HepG2 (cell line): ENCODE results near the gene CTPS2. TPM values are rescaled to one million over a fixed set of nuclear protein-coding genes. Genes with fewer than 3 reads are reported as not detected.

Experiments
- ATAC-seq: fragments of 200-7000 bp; cut with Tn5 transposase; 3 replicates; pipeline ENCODE4 v1.9.1; 2020; ENCODE audit warnings: mild to moderate bottlenecking, moderate library complexity
- BruUV-seq: library from RNA; stranded (reverse); fragments of 400-500 nt; replicated peaks from 2 replicates; lab custom pipeline; 2021; lab: Mats Ljungman, UMichigan
- CTCF ChIA-PET: fragments of 300-600 bp; formaldehyde crosslinking; extraction: SDS; loops from one replicate; lab custom pipeline; 2021; ENCODE audit warnings: low total read pairs, inconsistent platforms, low intra/inter-chr PET ratio; lab: Yijun Ruan, JAX
- POLR2A ChIA-PET: fragments of 350-600 bp; sonication (Branson Sonifier 250); formaldehyde crosslinking; loops from one replicate; lab custom pipeline; 2020; ENCODE audit warnings: antibody characterized with exemption, inconsistent platforms; lab: Yijun Ruan, JAX
- DNase-seq: peaks from one replicate; pipeline ENCODE4 v3.0.0-alpha.2; 2015; ENCODE audit warnings: low spot score
- FAIRE-seq: peaks from 3 replicates; lab custom pipeline; 2011; peaks lifted over from hg19 to GRCh38; lab: Jason Lieb, UNC
- H2AFZ ChIP-seq: one replicate; pipeline ENCODE4 v1.6.1; 2011; ENCODE audit warnings: low read length, inconsistent platforms
- H3K27ac ChIP-seq: fragments of 300-600 bp; 3 replicates; pipeline ENCODE4 v1.8.0; 2011; ENCODE audit warnings: mixed run types, mild to moderate bottlenecking, mixed read lengths, low read length, inconsistent platforms; ENCODE audit not compliant: insufficient read depth; ENCODE audit errors: extremely low read length
- H3K27me3 ChIP-seq, 2 experiments: fragments of 200-600 bp in 1 of 2; 2 replicates in 1 of 2; 3 replicates in 1 of 2; pipeline versions ENCODE4 v1.6.0 to v1.8.0; 2011; ENCODE audit warnings: low read length in 2 of 2, mild to moderate bottlenecking in 2 of 2, moderate library complexity in 2 of 2, inconsistent platforms in 1 of 2; ENCODE audit not compliant: insufficient read depth in 2 of 2, control insufficient read depth in 1 of 2
- H3K36me3 ChIP-seq, 2 experiments: fragments of 200-600 bp in 1 of 2; replicated peaks in 1 of 2; 2 replicates in 1 of 2; 3 replicates in 1 of 2; pipeline versions ENCODE4 v1.5.1 to v1.8.0; 2011; ENCODE audit warnings: low read length in 2 of 2, inconsistent platforms in 1 of 2; ENCODE audit not compliant: insufficient read depth in 2 of 2, control insufficient read depth in 1 of 2
- H3K4me1 ChIP-seq: 2 replicates; pipeline ENCODE4 v1.5.1; 2012; ENCODE audit warnings: low read length, inconsistent platforms; ENCODE audit not compliant: insufficient read depth
- H3K4me2 ChIP-seq: 2 replicates; pipeline ENCODE4 v1.6.0; 2011; ENCODE audit warnings: low read depth, low read length, inconsistent platforms
- H3K4me3 ChIP-seq, 3 experiments: fragments of 200-600 bp in 1 of 3; sonication (generic), shearing (Covaris generic) in 1 of 3; replicated peaks in 1 of 3; 2 replicates each; pipeline ENCODE4 v1.5.1; 2011 to 2016; ENCODE audit warnings: low read length in 3 of 3, inconsistent platforms in 2 of 3, low read depth in 2 of 3, mild to moderate bottlenecking in 2 of 3, control low read depth in 1 of 3, mixed read lengths in 1 of 3; ENCODE audit not compliant: insufficient read depth in 1 of 3
- H3K79me2 ChIP-seq: one replicate; pipeline ENCODE4 v1.6.1; 2011; ENCODE audit warnings: low read length, inconsistent platforms; ENCODE audit not compliant: insufficient read depth
- H3K9ac ChIP-seq: 2 replicates; pipeline ENCODE4 v1.6.0; 2011; ENCODE audit warnings: mild to moderate bottlenecking, low read depth, low read length, inconsistent platforms; ENCODE audit not compliant: insufficient read depth
- H3K9me3 ChIP-seq: 2 replicates; pipeline ENCODE4 v1.5.1; 2012; ENCODE audit warnings: mild to moderate bottlenecking, low read length
- H4K20me1 ChIP-seq: 2 replicates; pipeline ENCODE4 v1.6.0; 2011; ENCODE audit warnings: inconsistent platforms, mild to moderate bottlenecking, low read length, moderate library complexity; ENCODE audit not compliant: insufficient read depth
- NFE2L2 ChIP-seq: fragments of 150-350 bp; IDR thresholded peaks from 2 replicates; pipeline ENCODE4 v1.6.1; 2014; ENCODE audit warnings: low read length
- SAP130 ChIP-seq: IDR thresholded peaks from 2 replicates; pipeline ENCODE4 v1.6.1; 2016; ENCODE audit warnings: low read depth
- ZNF24 ChIP-seq: fragments of 450-650 bp; IDR thresholded peaks from 2 replicates; pipeline ENCODE4 v1.6.1; 2017; ENCODE audit warnings: antibody characterized with exemption, mild to moderate bottlenecking
- ZNF335 ChIP-seq: sonication (generic); formaldehyde crosslinking; IDR thresholded peaks from 2 replicates; pipeline ENCODE4 v1.4.0; 2020; ENCODE audit warnings: missing genetic modification reagents
- ZNF644 ChIP-seq: IDR thresholded peaks from 2 replicates; pipeline ENCODE4 v1.6.1; 2016; ENCODE audit warnings: low read depth
- WGBS: methylation state at CpG from one replicate; pipeline ENCODE4 v1.1.6; 2017; ENCODE audit warnings: low lambda C conversion rate; 5-methylcytosine and 5-hydroxymethylcytosine counted together
- in situ Hi-C: cut with HindIII; loops from 2 replicates; pipeline ENCODE4 v1.10.0; 2017; ENCODE audit warnings: low pct_unique_long_range_greater_than_20kb; ENCODE audit not compliant: extremely low pct_ligation_motif_present
- intact Hi-C: fragments of 100-400 bp; cut with micrococcal nuclease; formaldehyde crosslinking; loops from one replicate; pipeline ENCODE4 v1.10.0; 2022; ENCODE audit not compliant: unreplicated experiment
- polyA plus RNA-seq, 8 experiments: library from polyadenylated mRNA; depleted of rRNA in 3 of 8; stranded (reverse) in 7 of 8; unstranded in 1 of 8; fragments of >200 nt; fragmentation: Illumina TruSeq in 4 of 8; extraction: Trizol in 4 of 8; gene quantifications; 2 replicates each; pipeline versions ENCODE4 v1.2.1 to v1.2.3, GENCODE V29; 2011 to 2016; ENCODE audit warnings: low read depth in 4 of 8, missing spikeins in 1 of 8, mixed read lengths in 1 of 8; ENCODE audit not compliant: insufficient read depth in 1 of 8
- total RNA-seq, 5 experiments: library from RNA; depleted of rRNA; stranded (reverse); fragments of >200 nt; fragmentation: Illumina TruSeq; extraction: Trizol; gene quantifications; 2 replicates each; pipeline ENCODE4 v1.2.3, GENCODE V29; 2016; ENCODE audit warnings: low read depth in 1 of 5
- TF ChIP-seq, protein P1 (sequence below): sonication (generic); formaldehyde crosslinking; IDR thresholded peaks from 2 replicates; pipeline ENCODE4 v1.4.0; 2020; ENCODE audit warnings: missing genetic modification reagents
- TF ChIP-seq, protein P2 (sequence below): sonication (generic); formaldehyde crosslinking; IDR thresholded peaks from 2 replicates; pipeline ENCODE4 v1.8.0; 2022; ENCODE audit warnings: mild to moderate bottlenecking, missing genetic modification reagents, borderline replicate concordance
- TF ChIP-seq, protein P3 (sequence below): IDR thresholded peaks from 2 replicates; pipeline ENCODE4 v1.6.1; 2016
- TF ChIP-seq, protein P4 (sequence below), 2 experiments: fragments of 450-650 bp in 1 of 2; sonication (generic) in 1 of 2; formaldehyde crosslinking in 1 of 2; IDR thresholded peaks; 2 replicates each; pipeline versions ENCODE4 v1.6.1 to v1.8.0; 2016 to 2022; ENCODE audit warnings: antibody characterized with exemption in 1 of 2, mild to moderate bottlenecking in 1 of 2, missing genetic modification reagents in 1 of 2
- TF ChIP-seq, protein P5 (sequence below): sonication (generic); formaldehyde crosslinking; IDR thresholded peaks from 2 replicates; pipeline ENCODE4 v1.4.0; 2020; ENCODE audit warnings: mild to moderate bottlenecking, missing genetic modification reagents

The CTPS2 gene
- total and polyA plus RNA-seq, 2 of the 13 experiments (the other 11 are each of a cell fraction or from before 2014, with no cell fraction given): 10.3 to 26.1 TPM

DNA sequence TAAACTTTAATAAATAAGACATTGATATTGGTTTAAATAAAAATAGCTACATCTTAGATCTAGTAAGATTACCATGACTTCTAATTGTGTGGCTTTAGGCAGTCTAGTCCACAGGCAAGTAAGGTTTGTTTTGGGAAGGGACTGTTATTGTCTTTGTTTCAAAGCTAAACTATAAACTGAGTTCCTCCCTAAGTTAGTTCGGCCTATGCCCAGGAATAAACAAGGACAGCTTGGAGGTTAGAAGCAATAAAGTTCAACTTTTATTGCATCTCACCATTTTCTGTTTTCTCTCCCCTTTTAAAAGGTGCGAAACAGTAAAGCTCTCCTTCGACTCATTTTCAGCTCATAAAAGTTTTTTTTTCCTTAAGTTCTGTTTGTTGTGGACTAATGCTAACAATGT lies 133.0 kb downstream of the CTPS2 start:
- ChIA-PET POLR2A (no interaction called here), CTCF (no interaction called here)
- in situ Hi-C loops: no loop called here
- no peak overlapping the region for H3K9ac ChIP-seq
- no peak overlapping the region for H3K27ac ChIP-seq
- H3K27me3 ChIP-seq: no peaks in the 10 kb centered on the region
- no peak for ATAC-seq
- no peaks in the 10 kb centered on the region for H3K4me1 ChIP-seq
- H3K4me3 ChIP-seq: no peak overlapping the region
- FAIRE-seq: no peak
- no peak for DNase-seq
- no peaks in the 10 kb centered on the region for H3K9me3 ChIP-seq
- H3K4me2 ChIP-seq: no peak overlapping the region
- 92% methylated on average over 3 of the region's 3 CpGs for WGBS
- no TSS peak for BruUV-seq
- no peaks in the 10 kb centered on the region for H3K79me2 ChIP-seq
- no peaks in the 10 kb centered on the region for H4K20me1 ChIP-seq
- intact Hi-C loops: no loop called here
- H3K36me3 ChIP-seq: no peaks in the 10 kb centered on the region
- no peak overlapping the region for H2AFZ ChIP-seq
- TF ChIP-seq, protein P1, sequence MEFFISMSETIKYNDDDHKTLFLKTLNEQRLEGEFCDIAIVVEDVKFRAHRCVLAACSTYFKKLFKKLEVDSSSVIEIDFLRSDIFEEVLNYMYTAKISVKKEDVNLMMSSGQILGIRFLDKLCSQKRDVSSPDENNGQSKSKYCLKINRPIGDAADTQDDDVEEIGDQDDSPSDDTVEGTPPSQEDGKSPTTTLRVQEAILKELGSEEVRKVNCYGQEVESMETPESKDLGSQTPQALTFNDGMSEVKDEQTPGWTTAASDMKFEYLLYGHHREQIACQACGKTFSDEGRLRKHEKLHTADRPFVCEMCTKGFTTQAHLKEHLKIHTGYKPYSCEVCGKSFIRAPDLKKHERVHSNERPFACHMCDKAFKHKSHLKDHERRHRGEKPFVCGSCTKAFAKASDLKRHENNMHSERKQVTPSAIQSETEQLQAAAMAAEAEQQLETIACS (CRISPR knock-in tag): no peak
- no peak for TF ChIP-seq ZNF24
- TF ChIP-seq, protein P2, sequence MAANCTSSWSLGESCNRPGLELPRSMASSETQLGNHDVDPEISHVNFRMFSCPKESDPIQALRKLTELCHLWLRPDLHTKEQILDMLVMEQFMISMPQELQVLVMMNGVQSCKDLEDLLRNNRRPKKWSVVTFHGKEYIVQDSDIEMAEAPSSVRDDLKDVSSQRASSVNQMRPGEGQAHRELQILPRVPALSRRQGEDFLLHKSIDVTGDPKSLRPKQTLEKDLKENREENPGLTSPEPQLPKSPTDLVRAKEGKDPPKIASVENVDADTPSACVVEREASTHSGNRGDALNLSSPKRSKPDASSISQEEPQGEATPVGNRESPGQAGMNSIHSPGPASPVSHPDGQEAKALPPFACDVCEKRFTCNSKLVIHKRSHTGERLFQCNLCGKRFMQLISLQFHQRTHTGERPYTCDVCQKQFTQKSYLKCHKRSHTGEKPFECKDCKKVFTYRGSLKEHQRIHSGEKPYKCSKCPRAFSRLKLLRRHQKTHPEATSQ (CRISPR knock-in tag): no peak
- no peak for TF ChIP-seq NFE2L2
- no peak for TF ChIP-seq SAP130
- no peak for TF ChIP-seq ZNF644 (CRISPR knock-in tag)
- TF ChIP-seq ZNF335 (CRISPR knock-in tag): no peak
- TF ChIP-seq, protein P3, sequence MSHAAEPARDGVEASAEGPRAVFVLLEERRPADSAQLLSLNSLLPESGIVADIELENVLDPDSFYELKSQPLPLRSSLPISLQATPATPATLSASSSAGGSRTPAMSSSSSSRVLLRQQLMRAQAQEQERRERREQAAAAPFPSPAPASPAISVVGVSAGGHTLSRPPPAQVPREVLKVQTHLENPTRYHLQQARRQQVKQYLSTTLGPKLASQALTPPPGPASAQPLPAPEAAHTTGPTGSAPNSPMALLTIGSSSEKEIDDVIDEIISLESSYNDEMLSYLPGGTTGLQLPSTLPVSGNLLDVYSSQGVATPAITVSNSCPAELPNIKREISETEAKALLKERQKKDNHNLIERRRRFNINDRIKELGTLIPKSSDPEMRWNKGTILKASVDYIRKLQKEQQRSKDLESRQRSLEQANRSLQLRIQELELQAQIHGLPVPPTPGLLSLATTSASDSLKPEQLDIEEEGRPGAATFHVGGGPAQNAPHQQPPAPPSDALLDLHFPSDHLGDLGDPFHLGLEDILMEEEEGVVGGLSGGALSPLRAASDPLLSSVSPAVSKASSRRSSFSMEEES (CRISPR knock-in tag): no peak
- TF ChIP-seq, protein P4, sequence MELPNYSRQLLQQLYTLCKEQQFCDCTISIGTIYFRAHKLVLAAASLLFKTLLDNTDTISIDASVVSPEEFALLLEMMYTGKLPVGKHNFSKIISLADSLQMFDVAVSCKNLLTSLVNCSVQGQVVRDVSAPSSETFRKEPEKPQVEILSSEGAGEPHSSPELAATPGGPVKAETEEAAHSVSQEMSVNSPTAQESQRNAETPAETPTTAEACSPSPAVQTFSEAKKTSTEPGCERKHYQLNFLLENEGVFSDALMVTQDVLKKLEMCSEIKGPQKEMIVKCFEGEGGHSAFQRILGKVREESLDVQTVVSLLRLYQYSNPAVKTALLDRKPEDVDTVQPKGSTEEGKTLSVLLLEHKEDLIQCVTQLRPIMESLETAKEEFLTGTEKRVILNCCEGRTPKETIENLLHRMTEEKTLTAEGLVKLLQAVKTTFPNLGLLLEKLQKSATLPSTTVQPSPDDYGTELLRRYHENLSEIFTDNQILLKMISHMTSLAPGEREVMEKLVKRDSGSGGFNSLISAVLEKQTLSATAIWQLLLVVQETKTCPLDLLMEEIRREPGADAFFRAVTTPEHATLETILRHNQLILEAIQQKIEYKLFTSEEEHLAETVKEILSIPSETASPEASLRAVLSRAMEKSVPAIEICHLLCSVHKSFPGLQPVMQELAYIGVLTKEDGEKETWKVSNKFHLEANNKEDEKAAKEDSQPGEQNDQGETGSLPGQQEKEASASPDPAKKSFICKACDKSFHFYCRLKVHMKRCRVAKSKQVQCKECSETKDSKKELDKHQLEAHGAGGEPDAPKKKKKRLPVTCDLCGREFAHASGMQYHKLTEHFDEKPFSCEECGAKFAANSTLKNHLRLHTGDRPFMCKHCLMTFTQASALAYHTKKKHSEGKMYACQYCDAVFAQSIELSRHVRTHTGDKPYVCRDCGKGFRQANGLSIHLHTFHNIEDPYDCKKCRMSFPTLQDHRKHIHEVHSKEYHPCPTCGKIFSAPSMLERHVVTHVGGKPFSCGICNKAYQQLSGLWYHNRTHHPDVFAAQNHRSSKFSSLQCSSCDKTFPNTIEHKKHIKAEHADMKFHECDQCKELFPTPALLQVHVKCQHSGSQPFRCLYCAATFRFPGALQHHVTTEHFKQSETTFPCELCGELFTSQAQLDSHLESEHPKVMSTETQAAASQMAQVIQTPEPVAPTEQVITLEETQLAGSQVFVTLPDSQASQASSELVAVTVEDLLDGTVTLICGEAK (IDR thresholded peaks at IDR 0.05): no peak
- TF ChIP-seq, protein P4 (CRISPR knock-in tag; IDR thresholded peaks at IDR 0.05): no peak
- TF ChIP-seq, protein P5, sequence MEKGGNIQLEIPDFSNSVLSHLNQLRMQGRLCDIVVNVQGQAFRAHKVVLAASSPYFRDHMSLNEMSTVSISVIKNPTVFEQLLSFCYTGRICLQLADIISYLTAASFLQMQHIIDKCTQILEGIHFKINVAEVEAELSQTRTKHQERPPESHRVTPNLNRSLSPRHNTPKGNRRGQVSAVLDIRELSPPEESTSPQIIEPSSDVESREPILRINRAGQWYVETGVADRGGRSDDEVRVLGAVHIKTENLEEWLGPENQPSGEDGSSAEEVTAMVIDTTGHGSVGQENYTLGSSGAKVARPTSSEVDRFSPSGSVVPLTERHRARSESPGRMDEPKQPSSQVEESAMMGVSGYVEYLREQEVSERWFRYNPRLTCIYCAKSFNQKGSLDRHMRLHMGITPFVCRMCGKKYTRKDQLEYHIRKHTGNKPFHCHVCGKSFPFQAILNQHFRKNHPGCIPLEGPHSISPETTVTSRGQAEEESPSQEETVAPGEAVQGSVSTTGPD: no peak
